ENCODE data around the gene CFTR. TPM values are rescaled to one million over a fixed set of nuclear protein-coding genes. Genes with fewer than 3 reads are reported as not detected.

CFTR gene
- total RNA-seq, 1 experiment from 2014 or later: 1.2 TPM

DNA sequence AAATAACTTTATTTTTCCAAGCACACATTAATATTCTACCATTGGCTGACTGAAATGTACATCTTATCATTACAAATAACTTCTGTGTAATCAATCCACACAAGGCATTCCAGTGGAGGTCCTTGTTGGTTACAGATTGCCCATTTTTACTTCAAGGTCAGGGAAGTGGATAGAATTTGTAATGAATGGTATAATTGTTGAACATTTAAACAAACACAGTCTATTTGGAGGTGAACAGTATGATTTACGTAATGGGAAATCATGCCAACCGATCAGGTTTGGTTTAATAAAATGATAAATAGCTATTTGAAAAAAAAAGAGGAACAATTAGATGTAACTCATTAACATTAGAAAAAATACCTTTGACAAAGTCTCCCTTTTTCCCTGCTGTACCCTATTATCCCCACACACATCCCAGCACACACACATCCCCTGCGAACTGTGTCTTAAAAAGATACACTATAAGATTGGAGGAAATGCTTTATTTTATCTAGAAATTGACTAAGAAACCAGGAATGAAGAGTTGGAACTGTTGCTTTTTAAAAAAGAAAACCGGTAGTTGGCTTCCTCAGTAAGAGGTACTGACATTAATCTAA, 33.5 kb upstream of the CFTR start:
- Histone ChIP-seq H2BK12ac (ENCODE audit: insufficient read length, low read depth, low read length) (no peak overlapping the region), H3K9me3 (ENCODE audit: control insufficient read depth, low read depth, low read length) (no peaks in the 10 kb centered on the region), H3K27ac (ENCODE audit: insufficient read length, low read depth, low read length) (no peak overlapping the region), H3K56ac (ENCODE audit: insufficient read length, low read depth, low read length) (no peak overlapping the region), H4K20me1 (ENCODE audit: control insufficient read depth, insufficient read depth, insufficient read length) (no peaks in the 10 kb centered on the region), H3K14ac (ENCODE audit: insufficient read depth, low read length) (no peak overlapping the region), H3K4me2 (ENCODE audit: insufficient read depth, insufficient read length, low read length) (no peak overlapping the region), H3K23me2 (ENCODE audit: insufficient read length, low read depth, low read length, poor library complexity, severe bottlenecking) (no peaks in the 10 kb centered on the region), H2BK5ac (ENCODE audit: insufficient read length, low read length) (no peak overlapping the region), H3K79me2 (ENCODE audit: insufficient read depth, low read length) (no peaks in the 10 kb centered on the region), H4K5ac (ENCODE audit: insufficient read length, low read depth, low read length) (no peak overlapping the region), H3K79me1 (ENCODE audit: insufficient read depth, low read depth, low read length, poor library complexity, severe bottlenecking) (no peaks in the 10 kb centered on the region), H3K4ac (ENCODE audit: low read depth, low read length) (no peak overlapping the region), H2BK20ac (ENCODE audit: low read depth, low read length, poor library complexity, severe bottlenecking) (no peak overlapping the region), H3K4me1 (ENCODE audit: insufficient read depth, low read length) (no peaks in the 10 kb centered on the region), H3K18ac (ENCODE audit: insufficient read length, low read depth, low read length) (no peak overlapping the region), H3K23ac (ENCODE audit: insufficient read length, low read depth, low read length) (no peak overlapping the region), H4K8ac (replicated peaks; ENCODE audit: insufficient read length, low read depth, low read length) (no peak overlapping the region), H3T11ph (ENCODE audit: low read length) (no peak overlapping the region), H2BK15ac (ENCODE audit: low read depth, low read length) (no peak overlapping the region), H2BK120ac (ENCODE audit: low read depth, low read length, poor library complexity, severe bottlenecking) (no peak overlapping the region), H3K9ac (ENCODE audit: extremely low read depth, insufficient read length, low read length) (no peak overlapping the region), H4K91ac (ENCODE audit: insufficient read length, low read depth, low read length) (no peak overlapping the region), H3K27me3 (ENCODE audit: insufficient read depth, low read length) (no peaks in the 10 kb centered on the region), H2AFZ (ENCODE audit: low read length) (no peak overlapping the region), H2AK5ac (ENCODE audit: insufficient read length, low read length) (no peak overlapping the region)
- Mint-ChIP-seq H3K27ac (no peak overlapping the region), H3K4me3 (no peak overlapping the region), H3K27me3 (ENCODE audit: low read depth) (no peaks in the 10 kb centered on the region), H3K9me3 (no peaks in the 10 kb centered on the region), H3K36me3 (ENCODE audit: insufficient read depth in 1 of 3, low read depth in 3 of 3) (no peaks in the 10 kb centered on the region), H3K4me1 (no peaks in the 10 kb centered on the region)
- TF ChIP-seq CTCF (conservative IDR thresholded peaks at IDR 0.05): no peak
- WGBS (ENCODE audit: extremely low coverage, insufficient read length, low lambda C conversion rate): no CpG with 5 or more reads among the region's 4 CpGs
- DNase-seq: no peak
